Stomach (tissue), 9 donors: ENCODE measurements around the gene RHEX. TPM values are rescaled to one million over a fixed set of nuclear protein-coding genes. Genes with fewer than 3 reads are reported as not detected.

Experiments
- DNase-seq, 2 donors: peaks; one replicate each; pipeline versions ENCODE4 v3.0.0 to v3.0.0-alpha.2; 2013 to 2019
- H3K27ac ChIP-seq, 5 donors: fragments of 200-600 bp in 4 of 5; sonication (generic) in 4 of 5; one replicate each; pipeline ENCODE4 v1.5.1; 2013 to 2019; ENCODE audit warnings: mild to moderate bottlenecking in 1 of 5, moderate library complexity in 1 of 5
- H3K27me3 ChIP-seq, 3 donors: fragments of 200-600 bp; sonication (generic); one replicate each; pipeline ENCODE4 v1.5.1; 2017 to 2019; ENCODE audit warnings: mixed run types in 1 of 3
- H3K36me3 ChIP-seq, 4 donors: fragments of 200-600 bp; sonication (generic); 1 replicate in 3 of 4; 2 replicates in 1 of 4; pipeline ENCODE4 v1.5.1; 2016 to 2019
- H3K4me1 ChIP-seq, 4 donors: fragments of 200-600 bp; sonication (generic); one replicate each; pipeline ENCODE4 v1.5.1; 2016 to 2019
- H3K4me3 ChIP-seq, 4 donors: fragments of 200-600 bp; sonication (generic) in 3 of 4; one replicate each; pipeline ENCODE4 v1.5.1; 2016 to 2019; ENCODE audit warnings: mild to moderate bottlenecking in 1 of 4
- H3K9me3 ChIP-seq, 4 donors: fragments of 200-600 bp; sonication (generic); one replicate each; pipeline ENCODE4 v1.5.1; 2016 to 2019
- CTCF ChIP-seq, 7 experiments: fragments of 450-650 bp in 4 of 7; fragments of 200-600 bp in 3 of 7; sonication (generic) in 3 of 7; IDR thresholded peaks; one replicate each; pipeline ENCODE4 v1.5.1; 2016 to 2019; ENCODE audit warnings: antibody characterized with exemption in 7 of 7, control low read depth in 2 of 7, mild to moderate bottlenecking in 1 of 7
- EP300 ChIP-seq: sonication (generic); formaldehyde crosslinking; IDR thresholded peaks from one replicate; pipeline ENCODE4 v1.6.1; 2017; ENCODE audit warnings: antibody characterized with exemption
- POLR2A ChIP-seq, 4 donors: fragments of 450-650 bp; IDR thresholded peaks; one replicate each; pipeline ENCODE4 v1.6.1; 2016; ENCODE audit warnings: antibody characterized with exemption in 4 of 4, control low read depth in 2 of 4, mild to moderate bottlenecking in 1 of 4, moderate library complexity in 1 of 4
- POLR2AphosphoS5 ChIP-seq, 3 donors: sonication (generic); formaldehyde crosslinking; IDR thresholded peaks; one replicate each; pipeline ENCODE4 v1.6.1; 2016; ENCODE audit warnings: antibody characterized with exemption in 3 of 3
- whole genome bisulfite sequencing, 5 donors: extraction: QIAGEN DNeasy Blood & Tissue Kit in 3 of 5; methylation state at CpG; one replicate each; pipeline versions ENCODE4 v1.1.5 to v1.1.7; 2013 to 2018; 5-methylcytosine and 5-hydroxymethylcytosine counted together
- intact Hi-C: fragments of 100-400 bp; cut with DNase I; formaldehyde crosslinking; loops from one replicate; pipeline ENCODE4 v1.15.1; 2023; ENCODE audit warnings: low total_unique reads
- polyA plus RNA-seq, 3 donors: library from polyadenylated mRNA; stranded (reverse); fragments of 200-250 nt; gene quantifications; one replicate each; pipeline ENCODE4 v1.2.3, GENCODE V29; 2013
- total RNA-seq, 5 donors: library from RNA; depleted of rRNA; stranded (reverse); fragments of >200 nt; gene quantifications; one replicate each; pipeline versions ENCODE4 v1.1.0 to v1.2.3, GENCODE V29; 2014 to 2016
- donor health status: healthy with polysubstance abuse.
- donor health status: Bipolar disorder and iron deficiency.
- donor health status: healthy.

Gene RHEX
- total and polyA plus RNA-seq, 8 donors: 0.83 to 10.5 (median 1.6) TPM; not detected in 2

- intact Hi-C loops: loop anchor here (10.0 kb wide), 1 partner anchor 181 kb away; no protein-coding TSS in a partner anchor
- 70 to 81% (median 79%) methylated on average over 4 of the region's 4 CpGs for WGBS, 5 donors
- Histone ChIP-seq H3K36me3 (no peaks in the 10 kb centered on the region), H3K4me1 (peaks cover 0 to 10% (median 2%) of the 10 kb centered on the region in 4 donors), H3K9me3 (no peaks in the 10 kb centered on the region), H3K4me3 (no peak overlapping the region), H3K27me3 (no peaks in the 10 kb centered on the region), H3K27ac (no peak overlapping the region)
- TF ChIP-seq POLR2AphosphoS5 (IDR thresholded peaks at IDR 0.05) (no peak), EP300 (no peak), POLR2A (IDR thresholded peaks at IDR 0.05) (no peak), CTCF (IDR thresholded peaks at IDR 0.05) (no peak)
- DNase-seq: no peak
Measured at GRCh38 chr1:206105464-206105995, 52.6 kb downstream of the RHEX start.

- no peaks in the 10 kb centered on the region for H3K27me3 ChIP-seq
- H3K27ac ChIP-seq: no peak overlapping the region
- H3K36me3 ChIP-seq: no peaks in the 10 kb centered on the region
- TF ChIP-seq POLR2A (IDR thresholded peaks at IDR 0.05) (no peak), EP300 (no peak), CTCF (IDR thresholded peaks at IDR 0.05) (peak in 5 of 7 experiments; percentile 61 to 91 (median 75)), POLR2AphosphoS5 (IDR thresholded peaks at IDR 0.05) (peak in 1 of 3 donors; percentile 64)
- 26 to 44% (median 33%) methylated on average over 8 of the region's 8 CpGs for WGBS, 5 donors
- intact Hi-C loops: loop anchor here (10.0 kb wide), 1 partner anchor 182 kb away; no protein-coding TSS in a partner anchor
- DNase-seq: peak; percentile 87 to 94
- H3K4me1 ChIP-seq: peaks cover 0 to 9% (median 2%) of the 10 kb centered on the region in 4 donors
- no peak overlapping the region for H3K4me3 ChIP-seq
- no peaks in the 10 kb centered on the region for H3K9me3 ChIP-seq
Measured at GRCh38 chr1:206106328-206107167, 53.6 kb downstream of the RHEX start.

- no peak for DNase-seq
- 68 to 75% (median 73%) methylated on average over 7 of the region's 7 CpGs for WGBS, 5 donors
- Histone ChIP-seq H3K27me3 (no peaks in the 10 kb centered on the region), H3K36me3 (no peaks in the 10 kb centered on the region), H3K4me1 (peaks cover 0 to 9% (median 2%) of the 10 kb centered on the region in 4 donors), H3K9me3 (no peaks in the 10 kb centered on the region), H3K4me3 (no peak overlapping the region), H3K27ac (no peak overlapping the region)
- TF ChIP-seq EP300 (no peak), POLR2A (IDR thresholded peaks at IDR 0.05) (no peak), POLR2AphosphoS5 (IDR thresholded peaks at IDR 0.05) (no peak), CTCF (IDR thresholded peaks at IDR 0.05) (no peak)
- intact Hi-C loops: loop anchor here (10.0 kb wide), 1 partner anchor 182 kb away; no protein-coding TSS in a partner anchor
Measured at GRCh38 chr1:206107168-206107544, 54.2 kb downstream of the RHEX start.

GRCh38 chr1:206108635-206109034 is 55.7 kb downstream of the RHEX start:
- TF ChIP-seq POLR2A (IDR thresholded peaks at IDR 0.05) (no peak), CTCF (IDR thresholded peaks at IDR 0.05) (no peak), EP300 (no peak), POLR2AphosphoS5 (IDR thresholded peaks at IDR 0.05) (no peak)
- WGBS, 5 donors: 83 to 97% (median 88%) methylated on average over 2 of the region's 2 CpGs
- H3K4me3 ChIP-seq: no peak overlapping the region
- no peak for DNase-seq
- H3K27ac ChIP-seq: no peak overlapping the region
- H3K27me3 ChIP-seq: no peaks in the 10 kb centered on the region
- intact Hi-C loops: loop anchor here (10.0 kb wide), 1 partner anchor 184 kb away; no protein-coding TSS in a partner anchor
- peaks cover 6 to 21% (median 12%) of the 10 kb centered on the region in 4 donors for H3K4me1 ChIP-seq
- no peaks in the 10 kb centered on the region for H3K36me3 ChIP-seq
- no peaks in the 10 kb centered on the region for H3K9me3 ChIP-seq
